ENCODE measurements around the gene DGKZ. TPM values are rescaled to one million over a fixed set of nuclear protein-coding genes. Genes with fewer than 3 reads are reported as not detected.
A peak's percentile ranks its signal among the peaks of the same experiment; 100 is the strongest.

DGKZ gene
- total and polyA plus RNA-seq, 2 of the 13 experiments (the other 11 are each of a cell fraction or from before 2014, with no cell fraction given) = 15.8 to 20.7 TPM

GRCh38 chr11:46392421-46393230, 45.4 kb downstream of the DGKZ start (continued):
- peak; percentile 67; the same call in 1 of the 2 replicates for TF ChIP-seq GMEB1 (CRISPR knock-in tag; IDR thresholded peaks at IDR 0.05; ENCODE audit: borderline replicate concordance)
- no peak for TF ChIP-seq CHD2 (IDR thresholded peaks at IDR 0.05; ENCODE audit: low read depth, low read length)
- TF ChIP-seq SP1 (IDR thresholded peaks at IDR 0.05) = no peak
- peak; percentile 68; the same call in 1 of the 2 replicates for TF ChIP-seq SP1 (CRISPR knock-in tag; IDR thresholded peaks at IDR 0.05)
- TF ChIP-seq EHMT2 (IDR thresholded peaks at IDR 0.05; ENCODE audit: borderline replicate concordance, low read depth, low read length) = peak; percentile 50; the same call in 1 of the 2 replicates
- no peak for TF ChIP-seq CEBPZ (IDR thresholded peaks at IDR 0.05; ENCODE audit: low read length)
- 0 out of 2 replicates have a peak, but pooled peaks have one; percentile 87 for TF ChIP-seq ZNF75D (CRISPR knock-in tag; IDR thresholded peaks at IDR 0.05; ENCODE audit: borderline replicate concordance)
- TF ChIP-seq SMARCE1 (IDR thresholded peaks at IDR 0.05; ENCODE audit: borderline replicate concordance) = no peak
- no peak for TF ChIP-seq SMC3 (IDR thresholded peaks at IDR 0.05; ENCODE audit: low read length)
- TF ChIP-seq SMARCC2 (IDR thresholded peaks at IDR 0.05) = no peak
- TF ChIP-seq HOXA7 (CRISPR knock-in tag; IDR thresholded peaks at IDR 0.05) = 0 out of 2 replicates have a peak, but pooled peaks have one; percentile 76
- TF ChIP-seq CREB1 (IDR thresholded peaks at IDR 0.05) = no peak
- TF ChIP-seq CREB1 (CRISPR knock-in tag; IDR thresholded peaks at IDR 0.05) = no peak
- TF ChIP-seq AGO2 (optimal IDR thresholded peaks at IDR 0.05; ENCODE audit: low read depth, low read length) = peak; percentile 78
- peak; percentile 81 for TF ChIP-seq ZBTB38 (CRISPR knock-in tag; IDR thresholded peaks at IDR 0.05)
- TF ChIP-seq HNRNPK (IDR thresholded peaks at IDR 0.05; ENCODE audit: low read depth, low read length, poor library complexity, severe bottlenecking) = no peak
- TF ChIP-seq SUZ12 (IDR thresholded peaks at IDR 0.05; ENCODE audit: low read depth, low read length) = no peak
- no peak for TF ChIP-seq SETDB1 (CRISPR knock-in tag; IDR thresholded peaks at IDR 0.05; ENCODE audit: borderline replicate concordance)
- no peak for TF ChIP-seq TBL1XR1 (IDR thresholded peaks at IDR 0.05; ENCODE audit: borderline replicate concordance, low read length, partially characterized antibody)
- TF ChIP-seq ZNF782 (CRISPR knock-in tag; IDR thresholded peaks at IDR 0.05; ENCODE audit: borderline replicate concordance) = peak; percentile 86; the same call in 1 of the 2 replicates
- peak; percentile 98 for TF ChIP-seq STAT5B (CRISPR knock-in tag; IDR thresholded peaks at IDR 0.05)
- no peak for TF ChIP-seq SRSF1 (optimal IDR thresholded peaks at IDR 0.05; ENCODE audit: low read depth, low read length)
- peak; percentile 98 for TF ChIP-seq ZFP37 (CRISPR knock-in tag; IDR thresholded peaks at IDR 0.05; ENCODE audit: borderline replicate concordance)
- peak; percentile 95; the same call in 1 of the 2 replicates for TF ChIP-seq ZBTB20 (CRISPR knock-in tag; IDR thresholded peaks at IDR 0.05; ENCODE audit: borderline replicate concordance, low read depth)
- peak; percentile 92 for TF ChIP-seq ZNF317 (CRISPR knock-in tag; IDR thresholded peaks at IDR 0.05)
- TF ChIP-seq GATA4 (IDR thresholded peaks at IDR 0.05; ENCODE audit: borderline replicate concordance, low read depth) = no peak
- peak; percentile 96 for TF ChIP-seq ZNF747 (CRISPR knock-in tag; IDR thresholded peaks at IDR 0.05; ENCODE audit: borderline replicate concordance)

Data from HepG2 (cell line).